ENCODE results near the gene CD93. TPM values are rescaled to one million over a fixed set of nuclear protein-coding genes. Genes with fewer than 3 reads are reported as not detected.

Gene CD93
- polyA plus RNA-seq, 2 of the 4 experiments (the other 2 are of a cell fraction) = not detected

- WGBS (ENCODE audit: missing lambda C conversion rate) = 58% methylated on average over 8 of the region's 8 CpGs
- no peaks in the 10 kb centered on the region for H3K9me3 ChIP-seq
- H3K4me2 ChIP-seq = no peak overlapping the region
- CTCF ChIA-PET = interaction anchor here (0.6 to 0.7 kb wide), 3 partner anchors 9 to 177 kb away, joined by 3 to 4 read pairs (median 4); no protein-coding TSS in a partner anchor
- POLR2A ChIA-PET = no interaction called here
- ATAC-seq (no peak; a peak in 1 of 6 replicates), FAIRE-seq (no peak), DNase-seq (ENCODE audit: low read depth in 1 of 2, low spot score in 1 of 2) (no peak)
- no peak overlapping the region for H3K27ac ChIP-seq
- TF ChIP-seq JUNB (IDR thresholded peaks at IDR 0.05) (no peak), JUN (IDR thresholded peaks at IDR 0.05) (no peak), RARB (CRISPR knock-in tag; IDR thresholded peaks at IDR 0.05) (no peak), ZC3H11A (IDR thresholded peaks at IDR 0.05) (no peak), ATOH8 (CRISPR knock-in tag; IDR thresholded peaks at IDR 0.05; ENCODE audit: low read depth) (no peak), ESRRA (IDR thresholded peaks at IDR 0.05; ENCODE audit: borderline replicate concordance, low read length) (no peak), REST (IDR thresholded peaks at IDR 0.05) (no peak), HMGXB4 (CRISPR knock-in tag; IDR thresholded peaks at IDR 0.05; ENCODE audit: borderline replicate concordance) (no peak), CHD4 (IDR thresholded peaks at IDR 0.05; ENCODE audit: borderline replicate concordance) (no peak), HOXA7 (CRISPR knock-in tag; IDR thresholded peaks at IDR 0.05) (no peak), FOSL2 (IDR thresholded peaks at IDR 0.05) (no peak), FOSL2 (CRISPR knock-in tag; IDR thresholded peaks at IDR 0.05) (no peak), RAD21 (conservative IDR thresholded peaks at IDR 0.05 in 1 of 2, IDR thresholded peaks at IDR 0.05 in 1 of 2) (no peak), MAFK (IDR thresholded peaks at IDR 0.05; ENCODE audit: partially characterized antibody) (no peak), PHF8 (IDR thresholded peaks at IDR 0.05; ENCODE audit: borderline replicate concordance, low read depth) (no peak), EHMT2 (IDR thresholded peaks at IDR 0.05; ENCODE audit: low read depth) (no peak)
- no peaks in the 10 kb centered on the region for H3K4me1 ChIP-seq
- H3K4me3 ChIP-seq = no peak overlapping the region
Observed at GRCh38 chr20:23091721-23092383, 5.7 kb upstream of the CD93 start.

- TF ChIP-seq MYC (IDR thresholded peaks at IDR 0.05; ENCODE audit: borderline replicate concordance, low read length) (no peak), SREBF2 (IDR thresholded peaks at IDR 0.05) (no peak), RAD21 (conservative IDR thresholded peaks at IDR 0.05 in 1 of 2, IDR thresholded peaks at IDR 0.05 in 1 of 2) (no peak), BCL3 (IDR thresholded peaks at IDR 0.05) (no peak), NFE2L2 (conservative IDR thresholded peaks at IDR 0.05; ENCODE audit: low read length) (no peak), CBX2 (IDR thresholded peaks at IDR 0.05; ENCODE audit: borderline replicate concordance, low read depth) (no peak), ATOH8 (CRISPR knock-in tag; IDR thresholded peaks at IDR 0.05; ENCODE audit: low read depth) (no peak), FOSB (CRISPR knock-in tag; IDR thresholded peaks at IDR 0.05) (no peak)
- no peak for FAIRE-seq
- Histone ChIP-seq H3K4me1 (no peaks in the 10 kb centered on the region), H3K9me3 (no peaks in the 10 kb centered on the region), H3K27ac (no peak overlapping the region), H3K4me2 (no peak overlapping the region), H3K4me3 (no peak overlapping the region)
- ATAC-seq = no peak
- no peak for DNase-seq (ENCODE audit: low read depth in 1 of 2, low spot score in 1 of 2)
- ChIA-PET POLR2A (no interaction called here), CTCF (interaction anchor here (0.7 to 0.9 kb wide), 3 partner anchors 10 to 20 kb away, joined by 3 read pairs; no protein-coding TSS in a partner anchor)
- 63% methylated on average over 4 of the region's 4 CpGs for WGBS (ENCODE audit: missing lambda C conversion rate)
Observed at GRCh38 chr20:23090878-23091277, 4.8 kb upstream of the CD93 start.
